HepG2 (cell line): ENCODE measurements around the gene CNNM1. TPM values are rescaled to one million over a fixed set of nuclear protein-coding genes. Genes with fewer than 3 reads are reported as not detected.

Source experiments
- ISL2 ChIP-seq: sonication (generic); formaldehyde crosslinking; IDR thresholded peaks from 2 replicates; pipeline ENCODE4 v1.5.0; 2020; ENCODE audit warnings: missing genetic modification reagents
- KAT7 ChIP-seq: IDR thresholded peaks from 2 replicates; pipeline ENCODE4 v1.6.1; 2018; ENCODE audit warnings: borderline replicate concordance, missing compliant biosample characterization
- MEIS2 ChIP-seq: sonication (generic); formaldehyde crosslinking; IDR thresholded peaks from 2 replicates; pipeline ENCODE4 v1.9.0; 2021; ENCODE audit warnings: mild to moderate bottlenecking, missing genetic modification reagents
- NR3C1 ChIP-seq: sonication (generic); formaldehyde crosslinking; IDR thresholded peaks from 2 replicates; pipeline ENCODE4 v1.4.0; 2020; ENCODE audit warnings: missing genetic modification reagents
- PPARG ChIP-seq: conservative IDR thresholded peaks from 2 replicates; pipeline ENCODE4 v1.6.1; 2016; ENCODE audit warnings: missing biosample characterization, missing genetic modification reagents
- SKI ChIP-seq: fragments of 450-650 bp; IDR thresholded peaks from one replicate; pipeline ENCODE4 v1.6.1; 2018; ENCODE audit warnings: mild to moderate bottlenecking; ENCODE audit not compliant: partially characterized antibody
- ZMYM3 ChIP-seq: sonication (generic); formaldehyde crosslinking; IDR thresholded peaks from 2 replicates; pipeline ENCODE4 v1.5.1; 2020; ENCODE audit warnings: mild to moderate bottlenecking, missing genetic modification reagents
- ZNF124 ChIP-seq: sonication (generic); formaldehyde crosslinking; IDR thresholded peaks from 2 replicates; pipeline ENCODE4 v1.4.0; 2020; ENCODE audit warnings: missing genetic modification reagents
- ZNF160 ChIP-seq: sonication (generic); formaldehyde crosslinking; IDR thresholded peaks from 2 replicates; pipeline ENCODE4 v1.8.0; 2022; ENCODE audit warnings: mild to moderate bottlenecking, inconsistent platforms, missing genetic modification reagents
- ZNF251 ChIP-seq: sonication (generic); formaldehyde crosslinking; IDR thresholded peaks from 2 replicates; pipeline ENCODE4 v1.9.0; 2021; ENCODE audit warnings: mild to moderate bottlenecking, missing genetic modification reagents
- ZNF263 ChIP-seq: sonication (generic); formaldehyde crosslinking; IDR thresholded peaks from 2 replicates; pipeline ENCODE4 v1.4.0; 2020; ENCODE audit warnings: missing genetic modification reagents
- ZNF552 ChIP-seq: sonication (generic); formaldehyde crosslinking; IDR thresholded peaks from 2 replicates; pipeline ENCODE4 v1.9.0; 2022; ENCODE audit warnings: missing genetic modification reagents, mild to moderate bottlenecking, borderline replicate concordance
- ZNF558 ChIP-seq: sonication (generic); formaldehyde crosslinking; IDR thresholded peaks from 2 replicates; pipeline ENCODE4 v1.9.0; 2022; ENCODE audit warnings: mild to moderate bottlenecking, missing genetic modification reagents, borderline replicate concordance
- ZNF766 ChIP-seq: sonication (generic); formaldehyde crosslinking; IDR thresholded peaks from 2 replicates; pipeline ENCODE4 v1.5.0; 2020; ENCODE audit warnings: missing genetic modification reagents, borderline replicate concordance
- ZNF768 ChIP-seq: sonication (generic); formaldehyde crosslinking; IDR thresholded peaks from 2 replicates; pipeline ENCODE4 v1.4.0; 2020; ENCODE audit warnings: missing genetic modification reagents
- ZNF776 ChIP-seq: sonication (generic); formaldehyde crosslinking; IDR thresholded peaks from 2 replicates; pipeline ENCODE4 v1.4.0; 2020; ENCODE audit warnings: mild to moderate bottlenecking, missing genetic modification reagents
- polyA plus RNA-seq, 8 experiments: library from polyadenylated mRNA; depleted of rRNA in 3 of 8; stranded (reverse) in 7 of 8; unstranded in 1 of 8; fragments of >200 nt; fragmentation: Illumina TruSeq in 4 of 8; extraction: Trizol in 4 of 8; gene quantifications; 2 replicates each; pipeline versions ENCODE4 v1.2.1 to v1.2.3, GENCODE V29; 2011 to 2016; ENCODE audit warnings: low read depth in 4 of 8, missing spikeins in 1 of 8, mixed read lengths in 1 of 8; ENCODE audit not compliant: insufficient read depth in 1 of 8
- total RNA-seq, 5 experiments: library from RNA; depleted of rRNA; stranded (reverse); fragments of >200 nt; fragmentation: Illumina TruSeq; extraction: Trizol; gene quantifications; 2 replicates each; pipeline ENCODE4 v1.2.3, GENCODE V29; 2016; ENCODE audit warnings: low read depth in 1 of 5
- TF ChIP-seq, protein P1 (sequence below): sonication (generic); formaldehyde crosslinking; conservative IDR thresholded peaks from 2 replicates; pipeline ENCODE4 v1.4.0; 2020; ENCODE audit warnings: missing genetic modification reagents
- TF ChIP-seq, protein P2 (sequence below): IDR thresholded peaks from 2 replicates; pipeline ENCODE4 v1.6.1; 2016
- TF ChIP-seq, protein P3 (sequence below), 2 experiments: sonication (generic) in 1 of 2; formaldehyde crosslinking in 1 of 2; IDR thresholded peaks; 2 replicates each; pipeline versions ENCODE4 v1.4.0 to v1.6.1; 2016 to 2020; ENCODE audit warnings: borderline replicate concordance in 1 of 2, low read depth in 1 of 2, mild to moderate bottlenecking in 1 of 2, missing genetic modification reagents in 1 of 2
- TF ChIP-seq, protein P4 (sequence below): IDR thresholded peaks from 2 replicates; pipeline ENCODE4 v1.6.1; 2016; ENCODE audit warnings: missing compliant biosample characterization, missing genetic modification reagents, borderline replicate concordance
- TF ChIP-seq, protein P5 (sequence below): sonication (generic); formaldehyde crosslinking; IDR thresholded peaks from 2 replicates; pipeline ENCODE4 v1.8.1; 2023; ENCODE audit warnings: missing genetic modification reagents, mild to moderate bottlenecking, borderline replicate concordance

The CNNM1 gene
- total and polyA plus RNA-seq, 2 of the 13 experiments (the other 11 are each of a cell fraction or from before 2014, with no cell fraction given), result 4.3 to 9.6 TPM

DNA sequence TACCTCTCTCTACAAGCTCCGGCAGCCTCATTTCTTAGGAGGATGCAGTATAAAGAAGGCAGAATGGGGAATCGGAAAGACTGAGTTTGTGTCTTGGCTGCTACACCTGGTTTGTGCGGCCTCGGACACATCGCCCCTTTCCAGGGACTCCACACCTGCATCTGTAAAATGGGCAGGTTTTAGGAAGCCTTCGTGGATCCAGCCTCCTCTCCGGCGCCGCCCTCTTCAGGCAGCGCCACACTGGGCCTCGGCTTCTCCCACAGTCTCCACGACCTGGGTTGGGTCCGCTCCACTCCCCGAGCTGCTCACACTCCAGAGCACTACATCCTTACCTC is 100.9 kb downstream of the CNNM1 start (continued):
- TF ChIP-seq, protein P1, sequence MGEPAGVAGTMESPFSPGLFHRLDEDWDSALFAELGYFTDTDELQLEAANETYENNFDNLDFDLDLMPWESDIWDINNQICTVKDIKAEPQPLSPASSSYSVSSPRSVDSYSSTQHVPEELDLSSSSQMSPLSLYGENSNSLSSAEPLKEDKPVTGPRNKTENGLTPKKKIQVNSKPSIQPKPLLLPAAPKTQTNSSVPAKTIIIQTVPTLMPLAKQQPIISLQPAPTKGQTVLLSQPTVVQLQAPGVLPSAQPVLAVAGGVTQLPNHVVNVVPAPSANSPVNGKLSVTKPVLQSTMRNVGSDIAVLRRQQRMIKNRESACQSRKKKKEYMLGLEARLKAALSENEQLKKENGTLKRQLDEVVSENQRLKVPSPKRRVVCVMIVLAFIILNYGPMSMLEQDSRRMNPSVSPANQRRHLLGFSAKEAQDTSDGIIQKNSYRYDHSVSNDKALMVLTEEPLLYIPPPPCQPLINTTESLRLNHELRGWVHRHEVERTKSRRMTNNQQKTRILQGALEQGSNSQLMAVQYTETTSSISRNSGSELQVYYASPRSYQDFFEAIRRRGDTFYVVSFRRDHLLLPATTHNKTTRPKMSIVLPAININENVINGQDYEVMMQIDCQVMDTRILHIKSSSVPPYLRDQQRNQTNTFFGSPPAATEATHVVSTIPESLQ (CRISPR knock-in tag), result no peak
- 0 out of 2 replicates have a peak, but pooled peaks have one; percentile 5 for TF ChIP-seq PPARG (CRISPR knock-in tag)
- peak; percentile 36; the same call in 1 of the 2 replicates for TF ChIP-seq MEIS2 (CRISPR knock-in tag)
- TF ChIP-seq, protein P2, sequence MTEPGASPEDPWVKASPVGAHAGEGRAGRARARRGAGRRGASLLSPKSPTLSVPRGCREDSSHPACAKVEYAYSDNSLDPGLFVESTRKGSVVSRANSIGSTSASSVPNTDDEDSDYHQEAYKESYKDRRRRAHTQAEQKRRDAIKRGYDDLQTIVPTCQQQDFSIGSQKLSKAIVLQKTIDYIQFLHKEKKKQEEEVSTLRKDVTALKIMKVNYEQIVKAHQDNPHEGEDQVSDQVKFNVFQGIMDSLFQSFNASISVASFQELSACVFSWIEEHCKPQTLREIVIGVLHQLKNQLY (CRISPR knock-in tag), result no peak
- TF ChIP-seq KAT7 (CRISPR knock-in tag), result no peak
- TF ChIP-seq SKI, result no peak
- TF ChIP-seq, protein P3, sequence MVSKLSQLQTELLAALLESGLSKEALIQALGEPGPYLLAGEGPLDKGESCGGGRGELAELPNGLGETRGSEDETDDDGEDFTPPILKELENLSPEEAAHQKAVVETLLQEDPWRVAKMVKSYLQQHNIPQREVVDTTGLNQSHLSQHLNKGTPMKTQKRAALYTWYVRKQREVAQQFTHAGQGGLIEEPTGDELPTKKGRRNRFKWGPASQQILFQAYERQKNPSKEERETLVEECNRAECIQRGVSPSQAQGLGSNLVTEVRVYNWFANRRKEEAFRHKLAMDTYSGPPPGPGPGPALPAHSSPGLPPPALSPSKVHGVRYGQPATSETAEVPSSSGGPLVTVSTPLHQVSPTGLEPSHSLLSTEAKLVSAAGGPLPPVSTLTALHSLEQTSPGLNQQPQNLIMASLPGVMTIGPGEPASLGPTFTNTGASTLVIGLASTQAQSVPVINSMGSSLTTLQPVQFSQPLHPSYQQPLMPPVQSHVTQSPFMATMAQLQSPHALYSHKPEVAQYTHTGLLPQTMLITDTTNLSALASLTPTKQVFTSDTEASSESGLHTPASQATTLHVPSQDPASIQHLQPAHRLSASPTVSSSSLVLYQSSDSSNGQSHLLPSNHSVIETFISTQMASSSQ (IDR thresholded peaks at IDR 0.05; ENCODE audit: low read depth), result no peak
- TF ChIP-seq, protein P3 (CRISPR knock-in tag; IDR thresholded peaks at IDR 0.05; ENCODE audit: borderline replicate concordance), result no peak
- 0 out of 2 replicates have a peak, but pooled peaks have one; percentile 34 for TF ChIP-seq ZNF263 (CRISPR knock-in tag)
- no peak for TF ChIP-seq ZNF552 (CRISPR knock-in tag)
- no peak for TF ChIP-seq ZNF766
- TF ChIP-seq ZNF558 (CRISPR knock-in tag), result 0 out of 2 replicates have a peak, but pooled peaks have one; percentile 74
- TF ChIP-seq ISL2, result peak; percentile 8; the same call in 1 of the 2 replicates
- peak; percentile 38; the same call in 1 of the 2 replicates for TF ChIP-seq ZNF776 (CRISPR knock-in tag)
- peak; percentile 46; the same call in 1 of the 2 replicates for TF ChIP-seq ZNF768 (CRISPR knock-in tag)
- no peak for TF ChIP-seq NR3C1 (CRISPR knock-in tag)
- TF ChIP-seq, protein P4, sequence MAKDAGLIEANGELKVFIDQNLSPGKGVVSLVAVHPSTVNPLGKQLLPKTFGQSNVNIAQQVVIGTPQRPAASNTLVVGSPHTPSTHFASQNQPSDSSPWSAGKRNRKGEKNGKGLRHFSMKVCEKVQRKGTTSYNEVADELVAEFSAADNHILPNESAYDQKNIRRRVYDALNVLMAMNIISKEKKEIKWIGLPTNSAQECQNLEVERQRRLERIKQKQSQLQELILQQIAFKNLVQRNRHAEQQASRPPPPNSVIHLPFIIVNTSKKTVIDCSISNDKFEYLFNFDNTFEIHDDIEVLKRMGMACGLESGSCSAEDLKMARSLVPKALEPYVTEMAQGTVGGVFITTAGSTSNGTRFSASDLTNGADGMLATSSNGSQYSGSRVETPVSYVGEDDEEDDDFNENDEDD (CRISPR knock-in tag), result no peak
- peak; percentile 78 for TF ChIP-seq ZMYM3 (CRISPR knock-in tag)
- no peak for TF ChIP-seq ZNF160 (CRISPR knock-in tag)
- TF ChIP-seq, protein P5, sequence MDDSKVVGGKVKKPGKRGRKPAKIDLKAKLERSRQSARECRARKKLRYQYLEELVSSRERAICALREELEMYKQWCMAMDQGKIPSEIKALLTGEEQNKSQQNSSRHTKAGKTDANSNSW, result no peak
- TF ChIP-seq ZNF251 (CRISPR knock-in tag), result 0 out of 2 replicates have a peak, but pooled peaks have one; percentile 45
- TF ChIP-seq ZNF124 (CRISPR knock-in tag), result 0 out of 2 replicates have a peak, but pooled peaks have one; percentile 4
